SK-N-SH treated with all-trans-retinoic acid at 6 μM for 48 hours (cell line): ENCODE results near the gene MUC20.

Source experiments
- ARNTL ChIP-seq: fragments of 450-650 bp; formaldehyde crosslinking; IDR thresholded peaks from 2 replicates; pipeline ENCODE4 v1.5.0; 2020; ENCODE audit warnings: low read depth, mild to moderate bottlenecking, moderate library complexity, borderline replicate concordance
- CSDC2 ChIP-seq: fragments of 250-450 bp; sonication (Bioruptor Pico); IDR thresholded peaks from 2 replicates; pipeline ENCODE4 v1.5.0; 2020; ENCODE audit warnings: mild to moderate bottlenecking, moderate library complexity
- ESRRG ChIP-seq: fragments of 250-450 bp; sonication (Bioruptor Pico); IDR thresholded peaks from 2 replicates; pipeline ENCODE4 v1.6.1; 2021; ENCODE audit warnings: mild to moderate bottlenecking
- ISL1 ChIP-seq: fragments of 250-450 bp; sonication (Bioruptor Pico); IDR thresholded peaks from 2 replicates; pipeline ENCODE4 v2.1.2; 2022; ENCODE audit warnings: mild to moderate bottlenecking, moderate library complexity
- PATZ1 ChIP-seq: fragments of 250-450 bp; sonication (Bioruptor Pico); IDR thresholded peaks from 2 replicates; pipeline ENCODE4 v1.8.0; 2020; ENCODE audit warnings: mild to moderate bottlenecking, moderate library complexity, borderline replicate concordance
- POU6F1 ChIP-seq: fragments of 250-450 bp; sonication (Bioruptor Pico); IDR thresholded peaks from 2 replicates; pipeline ENCODE4 v1.8.0; 2021; ENCODE audit warnings: low read depth, mild to moderate bottlenecking, moderate library complexity, borderline replicate concordance
- RARB ChIP-seq: fragments of 250-450 bp; sonication (Bioruptor Pico); IDR thresholded peaks from 2 replicates; pipeline ENCODE4 v1.8.0; 2021; ENCODE audit warnings: mild to moderate bottlenecking, moderate library complexity
- TOX ChIP-seq: fragments of 250-450 bp; sonication (Bioruptor Pico); IDR thresholded peaks from 2 replicates; pipeline ENCODE4 v1.8.0; 2021; ENCODE audit warnings: mild to moderate bottlenecking, moderate library complexity, borderline replicate concordance
- TSHZ2 ChIP-seq: fragments of 250-450 bp; sonication (Bioruptor Pico); IDR thresholded peaks from 2 replicates; pipeline ENCODE4 v1.5.0; 2020; ENCODE audit warnings: mild to moderate bottlenecking, moderate library complexity
- ZFP3 ChIP-seq: fragments of 250-450 bp; sonication (Bioruptor Pico); IDR thresholded peaks from 2 replicates; pipeline ENCODE4 v1.5.0; 2020; ENCODE audit warnings: mild to moderate bottlenecking, moderate library complexity
- ZFP30 ChIP-seq: fragments of 450-650 bp; formaldehyde crosslinking; IDR thresholded peaks from 2 replicates; pipeline ENCODE4 v1.5.0; 2022; ENCODE audit warnings: mild to moderate bottlenecking, moderate library complexity
- ZNF70 ChIP-seq: fragments of 450-650 bp; formaldehyde crosslinking; IDR thresholded peaks from 2 replicates; pipeline ENCODE4 v1.5.0; 2020; ENCODE audit warnings: mild to moderate bottlenecking, moderate library complexity

DNA sequence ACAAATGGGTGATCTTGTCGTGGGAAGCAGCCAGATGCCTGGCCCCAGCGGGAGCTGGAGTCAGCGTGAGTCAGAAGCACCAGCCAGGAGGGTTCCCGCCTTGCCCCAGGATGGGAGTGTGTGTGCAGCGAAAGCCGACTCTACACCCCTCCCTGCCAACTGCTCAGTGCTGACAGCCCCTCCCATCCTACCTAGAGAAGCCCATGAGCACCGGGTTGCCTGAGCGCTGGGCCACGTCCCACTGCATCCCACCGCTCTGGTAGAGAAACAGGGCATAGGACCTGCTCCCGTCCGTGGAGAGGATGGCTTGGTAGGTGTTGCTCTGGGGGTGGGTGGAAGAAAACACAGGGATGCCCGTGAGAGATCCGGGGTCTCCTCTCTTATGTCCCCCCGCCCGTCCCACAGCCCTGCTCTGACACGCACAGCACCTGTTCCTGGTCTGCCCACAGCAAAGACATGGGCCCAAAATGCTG, 48.1 kb downstream of the MUC20 start:
- TF ChIP-seq ZFP30 (CRISPR knock-in tag) (no peak), CSDC2 (no peak), ZFP3 (CRISPR knock-in tag) (no peak), PATZ1 (CRISPR knock-in tag) (no peak), ESRRG (no peak), RARB (CRISPR knock-in tag) (no peak), TOX (CRISPR knock-in tag) (no peak), ZNF70 (CRISPR knock-in tag) (no peak), POU6F1 (no peak), ISL1 (CRISPR knock-in tag) (no peak), ARNTL (CRISPR knock-in tag) (no peak), TSHZ2 (CRISPR knock-in tag) (no peak)
